Hair follicular keratinocyte (primary cell): Measurements from ENCODE around the gene NOA1. TPM values are rescaled to one million over a fixed set of nuclear protein-coding genes. Genes with fewer than 3 reads are reported as not detected.

Experiments
- total RNA-seq: library from RNA; depleted of rRNA; stranded (reverse); fragments of >200 nt; gene quantifications from 2 replicates; pipeline ENCODE4 v1.2.3, GENCODE V29; 2015

The NOA1 gene
- total RNA-seq = 24.3 and 26.7 TPM in 2 replicates

DNA sequence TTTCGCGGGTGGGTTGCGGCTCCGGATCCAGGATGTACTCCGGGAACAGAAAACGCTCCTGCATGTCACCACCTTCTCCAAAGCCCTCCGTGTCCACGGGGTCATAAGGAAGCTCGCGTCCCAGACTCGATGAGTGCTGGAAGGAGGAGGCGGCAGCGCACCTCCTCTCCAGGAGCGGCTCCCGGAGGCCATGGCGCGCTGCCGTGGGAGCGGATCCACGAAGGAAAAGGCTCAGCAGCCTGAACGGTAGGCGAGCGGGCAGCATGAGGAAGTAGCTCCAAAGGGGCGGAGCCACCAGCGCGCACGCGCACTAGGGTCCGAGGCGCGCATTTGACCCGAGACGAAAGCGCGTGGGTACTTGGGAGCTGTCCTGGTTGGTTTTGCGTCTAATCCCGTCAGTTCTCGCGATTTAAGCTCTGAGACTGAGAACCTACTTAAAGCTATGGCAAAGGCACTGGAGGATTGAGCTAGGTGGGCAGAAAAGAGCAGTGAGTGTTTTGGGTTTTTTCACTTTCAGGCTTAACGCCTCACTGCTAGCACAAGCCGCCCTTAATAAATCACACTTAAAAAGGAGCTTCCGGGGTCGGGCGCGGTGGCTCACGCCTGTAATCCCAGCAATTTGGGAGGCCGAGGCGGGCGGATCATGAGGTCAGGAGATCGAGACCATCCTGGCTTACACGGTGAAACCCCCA, at the start of gene NOA1:
Gene NOA1, minus strand, starts transcription at position 286 of the 692 bp plus-strand sequence. Its CDS starts 21 bp downstream, at position 265.

DNA sequence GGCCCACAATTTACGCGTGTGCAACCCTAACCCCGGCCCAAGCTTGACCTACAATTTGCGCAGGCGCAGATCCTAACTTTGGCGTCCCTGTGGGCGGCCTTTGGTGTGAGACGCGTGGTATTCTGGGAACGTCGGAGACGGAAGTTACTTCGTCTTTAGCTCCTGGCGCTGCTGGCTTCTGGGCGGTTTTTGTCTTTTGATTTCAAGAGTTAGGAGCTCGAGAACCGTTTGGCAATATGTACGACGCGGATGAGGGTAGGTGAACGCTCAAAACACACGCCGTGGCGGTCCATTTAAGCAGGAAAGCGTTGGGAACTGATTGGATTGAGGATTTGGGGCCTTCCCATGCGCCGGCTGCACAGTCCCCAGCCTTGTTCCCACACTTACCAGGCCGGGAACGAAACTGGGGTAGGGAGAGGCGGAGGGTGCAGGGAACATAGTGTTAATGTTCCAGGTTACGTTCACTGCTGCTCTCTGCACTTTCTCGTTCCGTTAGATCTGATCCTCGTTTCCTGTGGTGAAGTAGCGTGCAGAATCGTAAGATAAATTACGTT, 1.4 kb upstream of the NOA1 start, which contains the start of gene POLR2B:
Gene POLR2B, plus strand, starts transcription at position 147 of the 554 bp plus-strand sequence. Its CDS starts 90 bp downstream, at position 237.

Other genes with a start within 250 kb of the NOA1 start
- gene SPINK2, start 155.9 kb downstream of the NOA1 start, total RNA-seq = not detected in 2 replicates
- gene REST, start 69.7 kb downstream of the NOA1 start, total RNA-seq = 18.8 and 22.7 TPM in 2 replicates
- 55.4 and 64.4 TPM in 2 replicates for gene POLR2B, start 1.3 kb upstream of the NOA1 start, total RNA-seq
- 384 and 793 TPM in 2 replicates for gene IGFBP7, start 132.8 kb upstream of the NOA1 start, total RNA-seq